WERI-Rb-1 (cell line): ENCODE measurements around the gene CACNA1A.
"Not testable (repeated sequence)": the region's sequence is repeated elsewhere in the genome, so short reads cannot be mapped to it uniquely, and the experiment has no call there.

Experiments used
- DNase-seq: peaks from one replicate; pipeline ENCODE4 v3.0.0-alpha.2; 2020
- H3K27ac ChIP-seq: fragments of 250-450 bp; sonication (Bioruptor Pico); 2 replicates; pipeline ENCODE4 v1.5.1; 2020; ENCODE audit warnings: mild to moderate bottlenecking, moderate library complexity
- H3K27me3 ChIP-seq: fragments of 250-450 bp; sonication (Bioruptor Pico); 2 replicates; pipeline ENCODE4 v1.5.1; 2021; ENCODE audit warnings: mild to moderate bottlenecking, low read depth, moderate library complexity; ENCODE audit not compliant: insufficient read depth, severe bottlenecking
- H3K36me3 ChIP-seq: fragments of 250-450 bp; sonication (Bioruptor Pico); 2 replicates; pipeline ENCODE4 v1.5.1; 2020; ENCODE audit warnings: mild to moderate bottlenecking, moderate library complexity
- H3K4me3 ChIP-seq: 2 replicates; pipeline ENCODE4 v1.5.1; 2011; ENCODE audit warnings: low read depth, mild to moderate bottlenecking, control low read depth, low read length
- H3K9me3 ChIP-seq: fragments of 250-450 bp; sonication (Bioruptor Pico); 2 replicates; pipeline ENCODE4 v1.5.1; 2021; ENCODE audit warnings: mild to moderate bottlenecking, moderate library complexity; ENCODE audit not compliant: severe bottlenecking
- TF ChIP-seq, protein P1 (sequence below): IDR thresholded peaks from 2 replicates; pipeline ENCODE4 v1.5.1; 2011; ENCODE audit warnings: low read depth, mild to moderate bottlenecking, control low read depth, inconsistent platforms, low read length

Gene CACNA1A

DNA sequence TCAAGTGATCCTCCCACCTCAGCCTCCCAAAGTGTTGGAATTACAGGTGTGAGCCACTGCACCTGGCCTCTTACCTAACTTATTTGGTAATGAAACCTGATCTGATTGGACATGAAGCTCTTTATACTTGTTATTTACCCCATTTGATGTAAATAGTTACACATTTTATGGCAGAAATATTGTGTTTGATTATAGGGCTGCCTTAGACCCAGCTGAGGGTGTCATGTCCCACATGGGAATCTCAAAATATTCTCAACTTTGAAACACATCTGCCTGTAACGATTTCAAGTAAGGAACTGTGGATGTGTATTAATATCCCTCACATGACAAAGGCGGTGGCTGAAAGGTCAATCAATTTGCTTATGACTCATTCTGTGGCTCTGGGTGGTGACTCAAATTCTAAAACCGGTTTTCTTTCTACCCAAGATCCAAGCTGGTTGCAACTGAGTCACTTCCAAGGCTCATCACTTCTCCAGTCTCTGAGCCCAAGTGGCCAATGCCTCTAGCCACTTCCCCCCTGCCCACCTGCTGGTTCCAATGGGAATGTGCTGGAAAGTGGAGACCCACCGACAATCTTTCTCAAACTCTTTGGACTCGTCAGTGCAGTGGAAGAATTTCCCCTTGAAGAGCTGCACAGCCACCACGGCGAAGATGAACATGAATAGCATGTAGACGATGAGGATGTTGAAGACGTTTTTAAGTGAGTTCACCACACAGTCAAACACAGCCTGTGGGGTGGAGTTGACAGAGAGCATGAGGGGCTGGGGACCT lies 245.2 kb downstream of the CACNA1A start:
- TF ChIP-seq, protein P1, sequence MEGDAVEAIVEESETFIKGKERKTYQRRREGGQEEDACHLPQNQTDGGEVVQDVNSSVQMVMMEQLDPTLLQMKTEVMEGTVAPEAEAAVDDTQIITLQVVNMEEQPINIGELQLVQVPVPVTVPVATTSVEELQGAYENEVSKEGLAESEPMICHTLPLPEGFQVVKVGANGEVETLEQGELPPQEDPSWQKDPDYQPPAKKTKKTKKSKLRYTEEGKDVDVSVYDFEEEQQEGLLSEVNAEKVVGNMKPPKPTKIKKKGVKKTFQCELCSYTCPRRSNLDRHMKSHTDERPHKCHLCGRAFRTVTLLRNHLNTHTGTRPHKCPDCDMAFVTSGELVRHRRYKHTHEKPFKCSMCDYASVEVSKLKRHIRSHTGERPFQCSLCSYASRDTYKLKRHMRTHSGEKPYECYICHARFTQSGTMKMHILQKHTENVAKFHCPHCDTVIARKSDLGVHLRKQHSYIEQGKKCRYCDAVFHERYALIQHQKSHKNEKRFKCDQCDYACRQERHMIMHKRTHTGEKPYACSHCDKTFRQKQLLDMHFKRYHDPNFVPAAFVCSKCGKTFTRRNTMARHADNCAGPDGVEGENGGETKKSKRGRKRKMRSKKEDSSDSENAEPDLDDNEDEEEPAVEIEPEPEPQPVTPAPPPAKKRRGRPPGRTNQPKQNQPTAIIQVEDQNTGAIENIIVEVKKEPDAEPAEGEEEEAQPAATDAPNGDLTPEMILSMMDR, result no peak
- H3K27me3 ChIP-seq, result peaks cover 69% of the 10 kb centered on the region
- no peak overlapping the region for H3K27ac ChIP-seq
- no peak for DNase-seq
- H3K9me3 ChIP-seq, result peaks cover 2% of the 10 kb centered on the region
- H3K36me3 ChIP-seq, result no peaks in the 10 kb centered on the region
- no peak overlapping the region for H3K4me3 ChIP-seq

DNA sequence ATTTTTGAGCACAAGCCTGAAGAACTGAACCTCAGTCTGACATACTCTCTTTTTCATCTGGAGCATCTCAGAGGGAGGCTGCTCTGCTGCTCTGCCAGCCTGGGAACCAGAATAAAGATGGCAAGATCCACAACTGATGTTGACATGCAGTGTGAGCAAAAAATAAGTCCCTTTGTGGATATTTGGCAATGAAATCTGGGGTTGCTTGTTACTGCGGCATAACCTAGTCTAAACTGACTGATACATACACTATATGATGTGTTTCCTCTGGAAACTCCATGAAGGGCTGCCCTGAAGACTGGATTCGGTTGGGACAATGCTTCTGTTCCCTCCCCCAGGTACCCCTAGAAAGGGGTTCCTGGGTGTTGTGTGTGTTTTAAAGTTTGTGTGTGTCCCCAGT lies 249.4 kb downstream of the CACNA1A start:
- peaks cover 40% of the 10 kb centered on the region for H3K27me3 ChIP-seq
- DNase-seq, result no peak
- peaks cover 2% of the 10 kb centered on the region for H3K9me3 ChIP-seq

DNA sequence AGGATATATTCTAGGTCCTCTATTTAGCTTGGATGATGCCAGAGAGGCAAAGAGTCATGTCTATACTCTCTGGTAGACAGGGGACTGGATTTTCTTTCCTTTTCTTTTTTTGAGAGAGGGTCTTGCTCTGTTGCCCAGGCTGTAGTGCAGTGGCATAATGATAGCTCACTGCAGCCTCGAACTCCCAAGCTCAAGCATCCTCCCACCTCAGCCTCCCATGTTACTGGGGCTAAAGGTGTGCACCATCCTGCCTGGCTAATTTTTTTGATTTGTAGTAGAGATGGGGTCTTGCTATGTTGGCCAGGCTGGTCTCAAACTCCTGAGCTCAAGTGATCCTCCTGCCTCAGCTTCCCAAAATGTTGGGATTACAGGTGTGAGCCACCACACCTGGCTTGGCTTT lies 249.9 kb downstream of the CACNA1A start:
- not testable (repeated sequence) for H3K36me3 ChIP-seq, H3K27ac ChIP-seq, H3K9me3 ChIP-seq, H3K4me3 ChIP-seq, DNase-seq
- H3K27me3 ChIP-seq, result peaks cover 44% of the 10 kb centered on the region

More for the DNA sequence above, 249.4 kb downstream of the CACNA1A start:
- H3K27ac ChIP-seq, result no peak overlapping the region
- no peaks in the 10 kb centered on the region for H3K36me3 ChIP-seq
- TF ChIP-seq, protein P1, result no peak
- no peak overlapping the region for H3K4me3 ChIP-seq

DNA sequence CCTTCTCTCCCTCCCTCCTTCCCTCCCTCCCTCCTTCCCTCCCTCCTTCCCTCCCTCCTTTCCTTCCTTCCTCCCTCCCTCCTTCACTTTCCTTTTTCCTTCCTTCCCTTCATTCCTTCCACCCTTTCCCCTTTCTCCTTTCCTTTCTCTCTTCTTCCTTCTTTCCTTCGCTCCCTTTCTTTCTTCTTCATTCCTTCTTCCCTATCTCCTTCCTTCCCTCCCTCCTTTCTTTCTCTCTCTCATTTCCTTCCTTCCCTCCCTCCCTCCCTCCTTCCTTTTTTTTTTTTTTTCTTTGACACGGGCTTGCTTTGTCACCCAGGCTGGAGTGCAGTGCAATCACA lies 250.6 kb downstream of the CACNA1A start:
- Histone ChIP-seq H3K27me3 (peaks cover 42% of the 10 kb centered on the region), H3K9me3 (peaks cover 2% of the 10 kb centered on the region), H3K36me3 (no peaks in the 10 kb centered on the region), H3K27ac (no peak overlapping the region), H3K4me3 (no peak overlapping the region)
- TF ChIP-seq, protein P1, result no peak
- no peak for DNase-seq

DNA sequence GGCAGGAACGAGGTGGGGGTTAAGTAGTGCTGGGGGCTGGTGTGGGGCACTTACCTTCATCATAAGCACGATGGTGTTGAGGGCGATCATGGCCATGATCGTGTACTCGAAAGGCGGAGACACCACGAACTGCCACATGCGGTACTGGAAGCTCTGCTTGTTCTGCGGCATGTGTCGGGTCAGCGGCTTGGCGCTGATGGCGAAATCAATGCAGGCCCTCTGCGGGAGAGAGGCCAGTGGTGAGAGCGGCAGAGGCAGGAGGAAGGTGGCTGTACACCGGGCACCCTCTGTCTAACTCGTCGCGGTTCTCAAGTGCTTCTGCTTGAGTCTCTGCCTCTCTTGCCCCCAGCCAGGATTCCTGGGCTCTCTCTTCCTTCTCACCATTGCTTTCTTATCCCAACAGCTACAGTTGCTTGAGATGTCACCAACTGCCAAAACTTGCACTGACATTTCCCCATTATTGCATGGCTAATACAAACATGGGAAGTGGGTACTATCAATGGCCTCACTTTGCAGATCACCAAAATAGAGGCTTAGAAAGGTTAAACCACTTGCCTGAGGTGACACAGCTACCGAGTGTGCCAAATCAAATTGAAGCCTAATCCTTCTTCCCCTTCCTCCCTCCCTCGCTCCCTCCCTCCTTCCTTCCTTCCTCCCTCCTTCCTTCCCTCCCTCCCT lies 251.1 kb downstream of the CACNA1A start:
- peaks cover 39% of the 10 kb centered on the region for H3K27me3 ChIP-seq
- H3K36me3 ChIP-seq, result no peaks in the 10 kb centered on the region
- peaks cover 2% of the 10 kb centered on the region for H3K9me3 ChIP-seq
- TF ChIP-seq, protein P1, result no peak
- no peak for DNase-seq
- H3K4me3 ChIP-seq, result no peak overlapping the region
- H3K27ac ChIP-seq, result no peak overlapping the region

DNA sequence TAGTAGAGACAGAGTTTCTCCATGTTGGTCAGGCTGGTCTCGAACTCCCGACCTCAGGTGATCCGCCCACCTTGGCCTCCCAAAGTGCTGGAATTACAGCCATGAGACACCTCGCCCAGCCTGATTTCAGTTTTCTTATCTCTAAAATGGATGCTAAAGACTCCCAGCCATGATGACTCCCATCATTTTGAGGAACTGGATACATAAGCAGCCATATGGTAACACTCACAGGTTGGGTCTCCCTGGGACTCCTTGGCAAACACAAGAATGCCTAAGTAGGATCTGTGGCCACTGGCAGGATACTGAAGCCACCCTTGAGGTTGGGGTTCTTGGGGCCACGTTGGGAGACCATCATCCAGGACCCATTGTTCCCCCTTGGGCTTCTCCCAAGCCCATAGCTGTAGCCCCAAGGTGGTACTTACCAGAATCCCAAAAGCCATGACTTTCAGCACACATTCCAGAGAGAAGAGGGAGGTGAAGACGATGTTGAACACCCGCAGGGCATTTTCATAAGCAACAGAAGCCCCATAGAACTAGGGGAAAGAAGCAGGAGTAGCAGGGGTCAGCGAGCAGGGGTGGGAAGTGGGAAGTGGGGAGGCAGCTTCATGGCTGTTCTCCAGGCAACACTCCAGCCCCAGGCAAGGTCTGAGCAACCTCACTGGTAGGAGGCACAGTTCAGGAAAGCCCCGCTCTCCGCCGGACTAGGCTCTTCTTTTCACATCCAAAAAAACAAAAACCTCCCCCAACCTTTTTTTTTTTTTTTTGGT lies 253.5 kb downstream of the CACNA1A start:
- TF ChIP-seq, protein P1, result no peak
- H3K9me3 ChIP-seq, result peaks cover 2% of the 10 kb centered on the region
- DNase-seq, result no peak
- no peak overlapping the region for H3K27ac ChIP-seq
- no peaks in the 10 kb centered on the region for H3K36me3 ChIP-seq
- H3K27me3 ChIP-seq, result peaks cover 26% of the 10 kb centered on the region
- no peak overlapping the region for H3K4me3 ChIP-seq
